MG63 (cell line): Measurements from ENCODE around the gene BTK. TPM values are rescaled to one million over a fixed set of nuclear protein-coding genes. Genes with fewer than 3 reads are reported as not detected.
"Not testable (repeated sequence)": the region's sequence is repeated elsewhere in the genome, so short reads cannot be mapped to it uniquely, and the experiment has no call there.

Experiments
- DNase-seq: peaks from one replicate; pipeline ENCODE4 v3.0.0-alpha.2; 2020
- H3K27me3 ChIP-seq: fragments of 250-450 bp; sonication (Bioruptor Pico); 2 replicates; pipeline ENCODE4 v1.5.1; 2020; ENCODE audit warnings: mild to moderate bottlenecking, moderate library complexity
- H3K36me3 ChIP-seq: fragments of 250-450 bp; sonication (Bioruptor Pico); 2 replicates; pipeline ENCODE4 v1.5.1; 2020; ENCODE audit warnings: mild to moderate bottlenecking, moderate library complexity
- H3K4me3 ChIP-seq: fragments of 250-450 bp; sonication (Bioruptor Pico); 2 replicates; pipeline ENCODE4 v1.5.1; 2020; ENCODE audit warnings: mild to moderate bottlenecking, moderate library complexity
- H3K9me3 ChIP-seq: fragments of 250-450 bp; sonication (Bioruptor Pico); 2 replicates; pipeline ENCODE4 v1.5.1; 2020; ENCODE audit warnings: mild to moderate bottlenecking, moderate library complexity
- total RNA-seq: library from RNA; depleted of rRNA; stranded (reverse); fragments of >200 nt; shearing (Covaris generic); gene quantifications from 2 replicates; pipeline ENCODE4 v1.2.3, GENCODE V29; 2014; ENCODE audit warnings: low replicate concordance; rRNA removed

Gene BTK
- total RNA-seq, 1 experiment from 2014 or later, result not detected

GRCh38 chrX:101365301-101365795 is 20.6 kb downstream of the BTK start:
- Histone ChIP-seq H3K36me3 (no peaks in the 10 kb centered on the region), H3K27me3 (no peaks in the 10 kb centered on the region), H3K9me3 (no peaks in the 10 kb centered on the region), H3K4me3 (no peak overlapping the region)
- DNase-seq, result no peak

- Histone ChIP-seq H3K9me3 (no peaks in the 10 kb centered on the region), H3K4me3 (no peak overlapping the region), H3K36me3 (no peaks in the 10 kb centered on the region), H3K27me3 (no peaks in the 10 kb centered on the region)
- no peak for DNase-seq
These were observed 23.2 kb downstream of the BTK start for GRCh38 chrX:101362757-101363156.

GRCh38 chrX:101362116-101362515 is 23.9 kb downstream of the BTK start:
- DNase-seq, result no peak
- no peak overlapping the region for H3K4me3 ChIP-seq
- no peaks in the 10 kb centered on the region for H3K9me3 ChIP-seq
- no peaks in the 10 kb centered on the region for H3K27me3 ChIP-seq
- H3K36me3 ChIP-seq, result no peaks in the 10 kb centered on the region

- Histone ChIP-seq H3K9me3 (no peaks in the 10 kb centered on the region), H3K4me3 (no peak overlapping the region), H3K36me3 (no peaks in the 10 kb centered on the region), H3K27me3 (no peaks in the 10 kb centered on the region)
- DNase-seq, result no peak
These were observed 25.6 kb downstream of the BTK start for GRCh38 chrX:101360390-101360789.

- no peak overlapping the region for H3K4me3 ChIP-seq
- H3K9me3 ChIP-seq, result no peaks in the 10 kb centered on the region
- DNase-seq, result no peak
- no peaks in the 10 kb centered on the region for H3K36me3 ChIP-seq
- H3K27me3 ChIP-seq, result no peaks in the 10 kb centered on the region
These were observed 26.0 kb downstream of the BTK start for GRCh38 chrX:101359966-101360365.

- Histone ChIP-seq H3K4me3 (no peak overlapping the region), H3K27me3 (no peaks in the 10 kb centered on the region), H3K9me3 (no peaks in the 10 kb centered on the region), H3K36me3 (no peaks in the 10 kb centered on the region)
- DNase-seq, result no peak
These were observed 28.7 kb downstream of the BTK start for GRCh38 chrX:101357166-101357795.

- Histone ChIP-seq H3K27me3 (no peaks in the 10 kb centered on the region), H3K36me3 (peaks cover 18% of the 10 kb centered on the region), H3K4me3 (peak overlapping the region; percentile 92), H3K9me3 (no peaks in the 10 kb centered on the region)
- DNase-seq, result no peak
These were observed 36.8 kb downstream of the BTK start for GRCh38 chrX:101349193-101349562.

GRCh38 chrX:101348452-101349192 is 37.4 kb downstream of the BTK start, which contains the start of gene TIMM8A:
Gene TIMM8A, minus strand, starts transcription at chrX:101348742. Its CDS starts 78 bp downstream, at chrX:101348664.
- no peaks in the 10 kb centered on the region for H3K27me3 ChIP-seq
- H3K4me3 ChIP-seq, result peak within 1 kb of the TSS; percentile 92
- H3K9me3 ChIP-seq, result no peaks in the 10 kb centered on the region
- H3K36me3 ChIP-seq, result peaks cover 18% of the 10 kb centered on the region
- DNase-seq, result peak; percentile 82

GRCh38 chrX:101347859-101348451 is 38.0 kb downstream of the BTK start:
- no peak for DNase-seq
- H3K27me3 ChIP-seq, result no peaks in the 10 kb centered on the region
- H3K36me3 ChIP-seq, result peaks cover 18% of the 10 kb centered on the region
- H3K4me3 ChIP-seq, result peak overlapping the region; percentile 92
- no peaks in the 10 kb centered on the region for H3K9me3 ChIP-seq

GRCh38 chrX:101337776-101338271 is 48.2 kb downstream of the BTK start:
- Histone ChIP-seq H3K36me3 (no peaks in the 10 kb centered on the region; the same call in 1 of the 2 replicates), H3K9me3 (no peaks in the 10 kb centered on the region), H3K27me3 (no peaks in the 10 kb centered on the region), H3K4me3 (no peak overlapping the region)
- no peak for DNase-seq

GRCh38 chrX:101334310-101334709 is 51.7 kb downstream of the BTK start:
- H3K9me3 ChIP-seq, H3K27me3 ChIP-seq, DNase-seq, H3K36me3 ChIP-seq, H3K4me3 ChIP-seq: not testable (repeated sequence)

GRCh38 chrX:101326600-101326999 is 59.4 kb downstream of the BTK start:
- H3K9me3 ChIP-seq, DNase-seq, H3K27me3 ChIP-seq, H3K36me3 ChIP-seq, H3K4me3 ChIP-seq: not testable (repeated sequence)

GRCh38 chrX:101303790-101304189 is 82.2 kb downstream of the BTK start:
- Histone ChIP-seq H3K36me3 (no peaks in the 10 kb centered on the region), H3K4me3 (no peak overlapping the region), H3K27me3 (no peaks in the 10 kb centered on the region), H3K9me3 (no peaks in the 10 kb centered on the region)
- no peak for DNase-seq

Other genes with a start within 250 kb of the BTK start
- not detected in 2 replicates for gene DRP2, start 166.4 kb downstream of the BTK start, total RNA-seq
- 1.1 and 5.0 TPM in 2 replicates for gene TAF7L, start 94.9 kb downstream of the BTK start, total RNA-seq
- gene TIMM8A, start 37.4 kb downstream of the BTK start, total RNA-seq, result 9.6 and 26.6 TPM in 2 replicates
- 879 and 3,439 TPM in 2 replicates for gene RPL36A, start 4.8 kb upstream of the BTK start, total RNA-seq
- gene GLA, start 21.7 kb upstream of the BTK start, total RNA-seq, result 30.1 and 34.8 TPM in 2 replicates
- 25.9 and 40.6 TPM in 2 replicates for gene HNRNPH2, start 22.0 kb upstream of the BTK start, total RNA-seq
- gene ARMCX4, start 99.3 kb upstream of the BTK start, total RNA-seq, result not detected in 2 replicates
- gene ARMCX1, start 164.4 kb upstream of the BTK start, total RNA-seq, result 23.9 and 26.1 TPM in 2 replicates
- 38.8 and 53.5 TPM in 2 replicates for gene ARMCX6, start 231.8 kb upstream of the BTK start, total RNA-seq
- 26.3 and 33.7 TPM in 2 replicates for gene ARMCX3, start 237.0 kb upstream of the BTK start, total RNA-seq